DOHH2 (cell line): ENCODE results near the gene HOXA5.

Source experiments
- H3F3A ChIP-seq: fragments of 200-600 bp; sonication (generic), shearing (Covaris generic); 2 replicates; pipeline ENCODE4 v1.6.0; 2016; ENCODE audit warnings: antibody characterized with exemption, mild to moderate bottlenecking; ENCODE audit not compliant: control insufficient read depth, insufficient read depth
- H3K27ac ChIP-seq: fragments of 200-600 bp; sonication (generic); 2 replicates; pipeline ENCODE4 v1.5.1; 2014; ENCODE audit warnings: low read depth, mild to moderate bottlenecking, low read length, moderate library complexity
- H3K27me3 ChIP-seq: fragments of 200-600 bp; sonication (generic); 2 replicates; pipeline ENCODE4 v1.6.1; 2014; ENCODE audit warnings: mild to moderate bottlenecking, low read length, mixed read lengths; ENCODE audit not compliant: control insufficient read depth
- H3K36me3 ChIP-seq: fragments of 200-600 bp; sonication (generic); 2 replicates; pipeline ENCODE4 v1.6.1; 2014; ENCODE audit warnings: mild to moderate bottlenecking, low read length, moderate library complexity, mixed read lengths; ENCODE audit not compliant: control insufficient read depth
- H3K4me1 ChIP-seq: fragments of 200-600 bp; sonication (generic); 2 replicates; pipeline ENCODE4 v1.6.1; 2014; ENCODE audit warnings: mild to moderate bottlenecking, low read length, mixed read lengths; ENCODE audit not compliant: control insufficient read depth
- H3K4me2 ChIP-seq: fragments of 200-600 bp; sonication (generic); 2 replicates; pipeline ENCODE4 v1.6.0; 2014; ENCODE audit warnings: mild to moderate bottlenecking, low read length, moderate library complexity
- H3K4me3 ChIP-seq: fragments of 200-600 bp; sonication (generic); 2 replicates; pipeline ENCODE4 v1.5.1; 2014; ENCODE audit warnings: mild to moderate bottlenecking, low read length, mixed read lengths
- H3K79me2 ChIP-seq: fragments of 200-600 bp; sonication (generic); 2 replicates; pipeline ENCODE4 v1.6.1; 2014; ENCODE audit warnings: mild to moderate bottlenecking, low read length, mixed read lengths; ENCODE audit not compliant: control insufficient read depth
- H3K9me2 ChIP-seq: fragments of 200-600 bp; sonication (generic); replicated peaks from 2 replicates; pipeline ENCODE4 v1.6.1; 2014; ENCODE audit warnings: mild to moderate bottlenecking, low read length, mixed read lengths; ENCODE audit not compliant: control insufficient read depth
- H3K9me3 ChIP-seq: fragments of 200-600 bp; sonication (generic); 2 replicates; pipeline ENCODE4 v1.6.1; 2014; ENCODE audit warnings: antibody characterized with exemption, low read length, mixed read lengths; ENCODE audit not compliant: control insufficient read depth, insufficient read depth
- H4K20me1 ChIP-seq: fragments of 200-600 bp; sonication (generic); 2 replicates; pipeline ENCODE4 v1.6.0; 2014; ENCODE audit warnings: low read depth, mild to moderate bottlenecking, antibody characterized with exemption, low read length, moderate library complexity; ENCODE audit not compliant: control insufficient read depth, insufficient read depth
- CTCF ChIP-seq: fragments of 200-600 bp; sonication (generic); IDR thresholded peaks from one replicate; pipeline ENCODE4 v1.5.1; 2014; ENCODE audit warnings: antibody characterized with exemption, mild to moderate bottlenecking, low read depth, low read length; ENCODE audit not compliant: poor library complexity, severe bottlenecking
- EZH2phosphoT487 ChIP-seq: fragments of 200-600 bp; sonication (generic); IDR thresholded peaks from 2 replicates; pipeline ENCODE4 v1.6.1; 2017; ENCODE audit warnings: borderline replicate concordance, mild to moderate bottlenecking, antibody characterized with exemption, low read length, moderate library complexity, mixed read lengths

HOXA5 gene

GRCh38 chr7:27151341-27151930, 8.0 kb upstream of the HOXA5 start:
- peaks cover 74% of the 10 kb centered on the region for H3K27me3 ChIP-seq
- TF ChIP-seq CTCF: no peak
- TF ChIP-seq EZH2phosphoT487: peak; percentile 83; the same call in 1 of the 2 replicates

GRCh38 chr7:27150568-27151340, 7.3 kb upstream of the HOXA5 start:
- no peak overlapping the region for H3K27ac ChIP-seq
- H3K9me2 ChIP-seq: no peaks in the 10 kb centered on the region
- peaks cover 76% of the 10 kb centered on the region for H3K27me3 ChIP-seq
- peak overlapping the region; percentile 77 for H3K4me3 ChIP-seq
- H3K4me1 ChIP-seq: peaks cover 51% of the 10 kb centered on the region
- no peaks in the 10 kb centered on the region for H4K20me1 ChIP-seq
- peak overlapping the region; percentile 94 for H3K4me2 ChIP-seq
- TF ChIP-seq CTCF: peak; percentile 98
- no peak for TF ChIP-seq EZH2phosphoT487
- H3K9me3 ChIP-seq: no peaks in the 10 kb centered on the region
- no peaks in the 10 kb centered on the region for H3F3A ChIP-seq
- H3K79me2 ChIP-seq: no peaks in the 10 kb centered on the region
- H3K36me3 ChIP-seq: no peaks in the 10 kb centered on the region

More at GRCh38 chr7:27151341-27151930, 8.0 kb upstream of the HOXA5 start:
- Histone ChIP-seq H3K79me2 (no peaks in the 10 kb centered on the region), H3K36me3 (no peaks in the 10 kb centered on the region), H4K20me1 (no peaks in the 10 kb centered on the region), H3K4me2 (peak overlapping the region; percentile 94), H3K27ac (no peak overlapping the region), H3F3A (no peaks in the 10 kb centered on the region), H3K9me2 (no peaks in the 10 kb centered on the region), H3K4me3 (peak overlapping the region; percentile 77), H3K4me1 (peaks cover 51% of the 10 kb centered on the region), H3K9me3 (no peaks in the 10 kb centered on the region)

- no peak for TF ChIP-seq CTCF
- TF ChIP-seq EZH2phosphoT487: no peak
- H3K4me3 ChIP-seq: peak overlapping the region; percentile 77
- H3K9me2 ChIP-seq: no peaks in the 10 kb centered on the region
- H3F3A ChIP-seq: no peaks in the 10 kb centered on the region
- H3K79me2 ChIP-seq: no peaks in the 10 kb centered on the region
- H3K36me3 ChIP-seq: no peaks in the 10 kb centered on the region
- peaks cover 70% of the 10 kb centered on the region for H3K27me3 ChIP-seq
- H3K4me2 ChIP-seq: peak overlapping the region; percentile 94
- no peak overlapping the region for H3K27ac ChIP-seq
- no peaks in the 10 kb centered on the region for H4K20me1 ChIP-seq
- H3K4me1 ChIP-seq: peaks cover 52% of the 10 kb centered on the region
- no peaks in the 10 kb centered on the region for H3K9me3 ChIP-seq
Observed at GRCh38 chr7:27149842-27150567, 6.5 kb upstream of the HOXA5 start.
